ENCODE measurements around the gene NLRP12. TPM values are rescaled to one million over a fixed set of nuclear protein-coding genes. Genes with fewer than 3 reads are reported as not detected.

NLRP12 gene
- total and polyA plus RNA-seq, 2 of the 4 experiments (the other 2 are of a cell fraction) = not detected

- Histone ChIP-seq H3K4me1 (ENCODE audit: control insufficient read depth, insufficient read depth, low read length) (no peaks in the 10 kb centered on the region), H4K20me1 (ENCODE audit: insufficient read depth, low read length) (no peaks in the 10 kb centered on the region), H3K4me3 (ENCODE audit: insufficient read depth, low read depth, low read length) (no peak overlapping the region), H3K9ac (ENCODE audit: low read depth, low read length) (no peak overlapping the region), H3K14ac (replicated peaks; ENCODE audit: low read depth, low read length) (no peak overlapping the region), H3K9me1 (ENCODE audit: insufficient read depth, low read length) (no peaks in the 10 kb centered on the region), H2AFZ (replicated peaks; ENCODE audit: low read length, poor library complexity) (no peak overlapping the region), H4K5ac (ENCODE audit: low read depth, low read length) (no peak overlapping the region), H2AK5ac (ENCODE audit: low read depth, low read length) (no peak overlapping the region), H3K56ac (ENCODE audit: extremely low read depth, insufficient read depth, low read length) (no peak overlapping the region), H2BK5ac (ENCODE audit: low read depth, low read length, poor library complexity, severe bottlenecking) (no peak overlapping the region), H2AK9ac (replicated peaks; ENCODE audit: low read depth, low read length, poor library complexity) (no peak overlapping the region), H4K8ac (ENCODE audit: low read depth in 2 of 2, low read length in 2 of 2) (no peak overlapping the region), H3K36me3 (ENCODE audit: control insufficient read depth, insufficient read depth, low read length) (no peaks in the 10 kb centered on the region), H2BK15ac (ENCODE audit: low read depth, low read length) (no peak overlapping the region), H4K91ac (ENCODE audit: insufficient read depth, low read depth, low read length) (no peak overlapping the region), H3K23ac (ENCODE audit: low read depth, low read length) (no peak overlapping the region), H2BK20ac (ENCODE audit: low read depth, low read length) (no peak overlapping the region), H3K27me3 (ENCODE audit: control insufficient read depth, insufficient read depth, low read length) (no peaks in the 10 kb centered on the region), H3K18ac (ENCODE audit: low read depth, low read length) (no peak overlapping the region), H3K4ac (ENCODE audit: low read depth, low read length) (no peak overlapping the region), H3K9me3 (ENCODE audit: control insufficient read depth, insufficient read depth, low read length) (peaks cover 10% of the 10 kb centered on the region), H3K79me1 (ENCODE audit: low read depth in 1 of 2, low read length in 2 of 2) (no peaks in the 10 kb centered on the region), H3K4me2 (ENCODE audit: low read depth, low read length) (no peak overlapping the region), H3K27ac (ENCODE audit: insufficient read depth, low read length) (no peak overlapping the region), H2BK120ac (ENCODE audit: low read depth, low read length) (no peak overlapping the region)
- ATAC-seq (ENCODE audit: low read depth) (no peak), DNase-seq (no peak)
- TF ChIP-seq NFE2L2 (IDR thresholded peaks at IDR 0.05; ENCODE audit: low read depth, low read length) (no peak), SMC3 (IDR thresholded peaks at IDR 0.05; ENCODE audit: low read depth, low read length) (no peak), USF2 (IDR thresholded peaks at IDR 0.05; ENCODE audit: low read depth, low read length) (no peak), CTCF (conservative IDR thresholded peaks at IDR 0.05; ENCODE audit: low read depth, low read length) (no peak), BHLHE40 (IDR thresholded peaks at IDR 0.05; ENCODE audit: low read depth, low read length) (no peak), CEBPB (IDR thresholded peaks at IDR 0.05; ENCODE audit: low read depth, low read length) (no peak), MAFK (IDR thresholded peaks at IDR 0.05; ENCODE audit: low read depth, low read length) (no peak), MAZ (IDR thresholded peaks at IDR 0.05; ENCODE audit: borderline replicate concordance, low read depth, low read length) (no peak), CHD1 (IDR thresholded peaks at IDR 0.05; ENCODE audit: low read depth, low read length) (no peak)
- intact Hi-C loops (cut with micrococcal nuclease) = no loop called here
- in situ Hi-C loops (cut with MboI; ENCODE audit: low sequenced_read_pairs) = no loop called here
- no TSS peak for BruUV-seq (replicated peaks)
- POLR2A ChIA-PET (ENCODE audit: unreplicated experiment) = no interaction called here
- WGBS, 2 experiments (ENCODE audit: extremely low coverage in 2 of 2, insufficient read length in 1 of 2) = 53% methylated on average over 3 of the region's 15 CpGs; no CpG with 5 or more reads in 1 of the 2 experiments
- CTCF ChIA-PET = no interaction called here
- dilution Hi-C loops (cut with HindIII; ENCODE audit: low sequenced_read_pairs, unreplicated experiment) = no loop called here
These were observed 36.8 kb downstream of the NLRP12 start for GRCh38 chr19:53787266-53787665.

Data from IMR-90 (cell line).